ENCODE measurements around the gene EDARADD.
A peak's percentile ranks its signal among the peaks of the same experiment; 100 is the strongest.
"Not testable (repeated sequence)": the region's sequence is repeated elsewhere in the genome, so short reads cannot be mapped to it uniquely, and the experiment has no call there.

EDARADD gene

GRCh38 chr1:236433819-236434315 lies 39.8 kb downstream of the EDARADD start:
- DNase-seq (ENCODE audit: insufficient read length, low spot score) (no peak), FAIRE-seq (no peak)
- TF ChIP-seq POLR2A (IDR thresholded peaks at IDR 0.05; ENCODE audit: low read depth, low read length) = no peak

GRCh38 chr1:236438614-236439013 lies 44.5 kb downstream of the EDARADD start:
- DNase-seq (ENCODE audit: insufficient read length, low spot score) (no peak), FAIRE-seq (no peak)
- TF ChIP-seq POLR2A (IDR thresholded peaks at IDR 0.05; ENCODE audit: low read depth, low read length) = no peak

GRCh38 chr1:236440373-236440772 lies 46.3 kb downstream of the EDARADD start:
- FAIRE-seq = no peak
- no peak for DNase-seq (ENCODE audit: insufficient read length, low spot score)
- no peak for TF ChIP-seq POLR2A (IDR thresholded peaks at IDR 0.05; ENCODE audit: low read depth, low read length)

- no peak for TF ChIP-seq POLR2A (IDR thresholded peaks at IDR 0.05; ENCODE audit: low read depth, low read length)
- DNase-seq (ENCODE audit: insufficient read length, low spot score) (no peak), FAIRE-seq (no peak)
Measured at GRCh38 chr1:236450779-236451178, 56.7 kb downstream of the EDARADD start.

- no peak for FAIRE-seq
- peak; percentile 40 for DNase-seq (ENCODE audit: insufficient read length, low spot score)
Measured at GRCh38 chr1:236451796-236452373, 57.8 kb downstream of the EDARADD start.

GRCh38 chr1:236455243-236455642 lies 61.2 kb downstream of the EDARADD start:
- DNase-seq (ENCODE audit: insufficient read length, low spot score) (no peak), FAIRE-seq (no peak)
- TF ChIP-seq POLR2A (IDR thresholded peaks at IDR 0.05; ENCODE audit: low read depth, low read length) = no peak

More at GRCh38 chr1:236451796-236452373, 57.8 kb downstream of the EDARADD start:
- no peak for TF ChIP-seq POLR2A (IDR thresholded peaks at IDR 0.05; ENCODE audit: low read depth, low read length)

GRCh38 chr1:236457775-236458174 lies 63.7 kb downstream of the EDARADD start:
- DNase-seq (ENCODE audit: insufficient read length, low spot score) = no peak

GRCh38 chr1:236458996-236459395 lies 64.9 kb downstream of the EDARADD start:
- no peak for TF ChIP-seq POLR2A (IDR thresholded peaks at IDR 0.05; ENCODE audit: low read depth, low read length)
- DNase-seq (ENCODE audit: insufficient read length, low spot score) (no peak), FAIRE-seq (no peak)

More at GRCh38 chr1:236457775-236458174, 63.7 kb downstream of the EDARADD start:
- FAIRE-seq = no peak
- no peak for TF ChIP-seq POLR2A (IDR thresholded peaks at IDR 0.05; ENCODE audit: low read depth, low read length)

- DNase-seq (ENCODE audit: insufficient read length, low spot score) = no peak
- no peak for TF ChIP-seq POLR2A (IDR thresholded peaks at IDR 0.05; ENCODE audit: low read depth, low read length)
- FAIRE-seq = no peak
Measured at GRCh38 chr1:236460103-236460502, 66.0 kb downstream of the EDARADD start.

GRCh38 chr1:236464197-236464596 lies 70.1 kb downstream of the EDARADD start:
- FAIRE-seq; DNase-seq (ENCODE audit: insufficient read length, low spot score): not testable (repeated sequence)

- DNase-seq (ENCODE audit: insufficient read length, low spot score) (no peak), FAIRE-seq (no peak)
- TF ChIP-seq POLR2A (IDR thresholded peaks at IDR 0.05; ENCODE audit: low read depth, low read length) = no peak
Measured at GRCh38 chr1:236465231-236465958, 71.3 kb downstream of the EDARADD start.

- DNase-seq (ENCODE audit: insufficient read length, low spot score) (no peak), FAIRE-seq (no peak)
Measured at GRCh38 chr1:236465959-236466303, 71.8 kb downstream of the EDARADD start.

GRCh38 chr1:236467327-236467641 lies 73.2 kb downstream of the EDARADD start:
- TF ChIP-seq POLR2A (IDR thresholded peaks at IDR 0.05; ENCODE audit: low read depth, low read length) = no peak
- DNase-seq (ENCODE audit: insufficient read length, low spot score) (no peak), FAIRE-seq (no peak)

More at GRCh38 chr1:236465959-236466303, 71.8 kb downstream of the EDARADD start:
- TF ChIP-seq POLR2A (IDR thresholded peaks at IDR 0.05; ENCODE audit: low read depth, low read length) = no peak

- DNase-seq (ENCODE audit: insufficient read length, low spot score) (no peak), FAIRE-seq (no peak)
- TF ChIP-seq POLR2A (IDR thresholded peaks at IDR 0.05; ENCODE audit: low read depth, low read length) = no peak
Measured at GRCh38 chr1:236468625-236469024, 74.5 kb downstream of the EDARADD start.

GRCh38 chr1:236469466-236469865 lies 75.4 kb downstream of the EDARADD start:
- no peak for FAIRE-seq
- TF ChIP-seq POLR2A (IDR thresholded peaks at IDR 0.05; ENCODE audit: low read depth, low read length) = no peak
- DNase-seq (ENCODE audit: insufficient read length, low spot score) = no peak

Measured in H54 (cell line).